Epithelial cell of esophagus (primary cell): ENCODE results near the gene EFHC1.

Experiments used
- DNase-seq: peaks from one replicate; pipeline ENCODE4 v3.0.0; 2010; ENCODE audit warnings: low read depth
- H3K4me3 ChIP-seq: 2 replicates; pipeline ENCODE4 v1.5.1; 2011; ENCODE audit warnings: mild to moderate bottlenecking, low read length, control low read depth
- CTCF ChIP-seq: IDR thresholded peaks from 2 replicates; pipeline ENCODE4 v1.5.1; 2011; ENCODE audit warnings: low read depth, mild to moderate bottlenecking, low read length, control low read depth, inconsistent platforms; ENCODE audit not compliant: insufficient read depth; ENCODE audit errors: missing control alignments

Gene EFHC1

GRCh38 chr6:52399511-52400312 is 20.4 kb upstream of the EFHC1 start:
- H3K4me3 ChIP-seq: no peak overlapping the region
- TF ChIP-seq CTCF: peak; percentile 93
- DNase-seq: peak; percentile 69

GRCh38 chr6:52400313-52401041 is 19.7 kb upstream of the EFHC1 start:
- no peak for DNase-seq
- no peak overlapping the region for H3K4me3 ChIP-seq
- no peak for TF ChIP-seq CTCF

GRCh38 chr6:52403086-52403485 is 17.1 kb upstream of the EFHC1 start:
- TF ChIP-seq CTCF: no peak
- no peak overlapping the region for H3K4me3 ChIP-seq
- no peak for DNase-seq

GRCh38 chr6:52403627-52404026 is 16.5 kb upstream of the EFHC1 start:
- no peak for TF ChIP-seq CTCF
- H3K4me3 ChIP-seq: no peak overlapping the region
- peak; percentile 57 for DNase-seq

GRCh38 chr6:52405243-52405642 is 14.9 kb upstream of the EFHC1 start:
- TF ChIP-seq CTCF: no peak
- DNase-seq: no peak
- H3K4me3 ChIP-seq: no peak overlapping the region

- peak; percentile 56 for DNase-seq
- peak; percentile 71 for TF ChIP-seq CTCF
- no peak overlapping the region for H3K4me3 ChIP-seq
Observed at GRCh38 chr6:52407467-52407866, 12.7 kb upstream of the EFHC1 start.
